Measurements from ENCODE around the gene CORO2A.
"Not testable (repeated sequence)": the region's sequence is repeated elsewhere in the genome, so short reads cannot be mapped to it uniquely, and the experiment has no call there.

Gene CORO2A

GRCh38 chr9:98100456-98100855 is 92.0 kb downstream of the CORO2A start:
- DNase-seq, result no peak

GRCh38 chr9:98099898-98100297 is 92.5 kb downstream of the CORO2A start:
- no peak for DNase-seq

- no peak for DNase-seq
Measured at GRCh38 chr9:98099346-98099745, 93.1 kb downstream of the CORO2A start.

- DNase-seq, result no peak
Measured at GRCh38 chr9:98097836-98098235, 94.6 kb downstream of the CORO2A start.

GRCh38 chr9:98096091-98096490 is 96.3 kb downstream of the CORO2A start:
- DNase-seq, result no peak

GRCh38 chr9:98095401-98095800 is 97.0 kb downstream of the CORO2A start:
- no peak for DNase-seq

GRCh38 chr9:98094851-98095250 is 97.6 kb downstream of the CORO2A start:
- DNase-seq, result no peak

- no peak for DNase-seq
Measured at GRCh38 chr9:98094316-98094715, 98.1 kb downstream of the CORO2A start.

GRCh38 chr9:98092613-98092931 is 99.9 kb downstream of the CORO2A start:
- no peak for DNase-seq

GRCh38 chr9:98091735-98092612 is 100.5 kb downstream of the CORO2A start:
- peak; percentile 28 for DNase-seq

GRCh38 chr9:98090674-98091073 is 101.8 kb downstream of the CORO2A start:
- DNase-seq, result not testable (repeated sequence)

GRCh38 chr9:98087420-98088354 is 104.8 kb downstream of the CORO2A start:
- peak; percentile 49 for DNase-seq

GRCh38 chr9:98086461-98086860 is 106.0 kb downstream of the CORO2A start:
- no peak for DNase-seq

- no peak for DNase-seq
Measured at GRCh38 chr9:98085944-98086343, 106.5 kb downstream of the CORO2A start.

- DNase-seq, result no peak
Measured at GRCh38 chr9:98085058-98085457, 107.4 kb downstream of the CORO2A start.

- no peak for DNase-seq
Measured at GRCh38 chr9:98084396-98084795, 108.0 kb downstream of the CORO2A start.

GRCh38 chr9:98083566-98084183 is 108.8 kb downstream of the CORO2A start:
- no peak for DNase-seq

GRCh38 chr9:98083061-98083501 is 109.4 kb downstream of the CORO2A start:
- DNase-seq, result no peak

- peak; percentile 6 for DNase-seq
Measured at GRCh38 chr9:98081477-98082219, 110.8 kb downstream of the CORO2A start.

GRCh38 chr9:98080780-98081179 is 111.7 kb downstream of the CORO2A start:
- no peak for DNase-seq

GRCh38 chr9:98080326-98080725 is 112.1 kb downstream of the CORO2A start:
- peak; percentile 16 for DNase-seq

GRCh38 chr9:98078895-98079294 is 113.5 kb downstream of the CORO2A start:
- no peak for DNase-seq

GRCh38 chr9:98076514-98076890 is 115.9 kb downstream of the CORO2A start:
- not testable (repeated sequence) for DNase-seq
